Activated CD8-positive, alpha-beta T cell treated with anti-CD3 and anti-CD28 coated beads for 36 hours (primary cell): ENCODE data around the gene PPP3CA. TPM values are rescaled to one million over a fixed set of nuclear protein-coding genes. Genes with fewer than 3 reads are reported as not detected.

Experiments
- ATAC-seq: fragments of 200-7000 bp; cut with Tn5 transposase; one replicate; pipeline ENCODE4 v1.10.0; 2021; ENCODE audit warnings: mild to moderate bottlenecking, moderate library complexity
- CTCF ChIA-PET: fragments of 350-600 bp; sonication (Branson Sonifier 250); formaldehyde crosslinking; loops from one replicate; lab custom pipeline; 2021; ENCODE audit warnings: antibody characterized with exemption; lab: Charles Lee
- POLR2A ChIA-PET: fragments of 350-600 bp; sonication (Branson Sonifier 250); formaldehyde crosslinking; loops from one replicate; lab custom pipeline; 2021; ENCODE audit warnings: antibody characterized with exemption; lab: Charles Lee
- DNase-seq: peaks from one replicate; pipeline ENCODE4 v3.0.0-alpha.2; 2020
- H3K27ac Mint-ChIP-seq: one replicate; pipeline ENCODE4 v1.8.0; 2021; ENCODE audit warnings: mild to moderate bottlenecking, mixed read lengths
- H3K27me3 Mint-ChIP-seq: one replicate; pipeline ENCODE4 v1.8.0; 2021; ENCODE audit warnings: mixed read lengths
- H3K36me3 Mint-ChIP-seq: one replicate; pipeline ENCODE4 v1.8.0; 2021; ENCODE audit warnings: low read depth, mixed read lengths
- H3K4me1 Mint-ChIP-seq: one replicate; pipeline ENCODE4 v1.8.0; 2021; ENCODE audit warnings: low read depth, mixed read lengths
- H3K4me3 Mint-ChIP-seq: one replicate; pipeline ENCODE4 v1.8.0; 2021; ENCODE audit warnings: mild to moderate bottlenecking, moderate library complexity, mixed read lengths
- H3K9me3 Mint-ChIP-seq: one replicate; pipeline ENCODE4 v1.8.0; 2021; ENCODE audit warnings: mixed read lengths
- intact Hi-C: fragments of 100-400 bp; cut with micrococcal nuclease; formaldehyde crosslinking; loops from one replicate; pipeline ENCODE4 v1.10.0; 2022
- total RNA-seq, 2 experiments: library from RNA; stranded (reverse); gene quantifications; one replicate each; pipeline ENCODE4 v1.2.3, GENCODE V29; 2021
- TF ChIP-seq, protein P1 (sequence below): fragments of 200-600 bp; IDR thresholded peaks from one replicate; pipeline ENCODE4 v1.8.0; 2022; ENCODE audit warnings: antibody characterized with exemption, mild to moderate bottlenecking

PPP3CA gene
- total RNA-seq, 2 experiments from 2014 or later, result 11.8 to 12.7 TPM

DNA sequence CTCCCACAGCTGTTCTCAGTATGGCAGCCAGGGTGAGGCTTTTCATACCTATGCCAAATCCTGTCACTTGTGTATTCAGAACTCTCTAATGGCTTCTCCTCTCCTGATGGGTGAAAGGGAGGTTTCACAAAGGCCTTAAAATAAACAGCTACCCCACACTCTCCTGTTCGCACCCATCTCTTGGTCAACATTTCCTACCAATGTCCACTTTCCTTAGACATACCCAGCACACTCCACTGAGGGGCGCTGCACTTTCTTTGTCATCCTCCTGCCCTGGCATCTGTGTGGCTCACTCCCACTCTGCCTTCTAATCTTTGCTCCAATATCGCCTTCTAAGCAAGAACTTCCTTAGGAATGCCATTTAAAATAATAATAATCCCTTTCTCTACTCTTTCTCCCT, 313.3 kb downstream of the PPP3CA start:
- peaks cover 14% of the 10 kb centered on the region for H3K4me1 Mint-ChIP-seq
- H3K9me3 Mint-ChIP-seq, result no peaks in the 10 kb centered on the region
- peaks cover 10% of the 10 kb centered on the region for H3K36me3 Mint-ChIP-seq
- intact Hi-C loops, result no loop called here
- H3K27ac Mint-ChIP-seq, result no peak overlapping the region
- H3K4me3 Mint-ChIP-seq, result no peak overlapping the region
- ATAC-seq (no peak), DNase-seq (no peak)
- TF ChIP-seq, protein P1, sequence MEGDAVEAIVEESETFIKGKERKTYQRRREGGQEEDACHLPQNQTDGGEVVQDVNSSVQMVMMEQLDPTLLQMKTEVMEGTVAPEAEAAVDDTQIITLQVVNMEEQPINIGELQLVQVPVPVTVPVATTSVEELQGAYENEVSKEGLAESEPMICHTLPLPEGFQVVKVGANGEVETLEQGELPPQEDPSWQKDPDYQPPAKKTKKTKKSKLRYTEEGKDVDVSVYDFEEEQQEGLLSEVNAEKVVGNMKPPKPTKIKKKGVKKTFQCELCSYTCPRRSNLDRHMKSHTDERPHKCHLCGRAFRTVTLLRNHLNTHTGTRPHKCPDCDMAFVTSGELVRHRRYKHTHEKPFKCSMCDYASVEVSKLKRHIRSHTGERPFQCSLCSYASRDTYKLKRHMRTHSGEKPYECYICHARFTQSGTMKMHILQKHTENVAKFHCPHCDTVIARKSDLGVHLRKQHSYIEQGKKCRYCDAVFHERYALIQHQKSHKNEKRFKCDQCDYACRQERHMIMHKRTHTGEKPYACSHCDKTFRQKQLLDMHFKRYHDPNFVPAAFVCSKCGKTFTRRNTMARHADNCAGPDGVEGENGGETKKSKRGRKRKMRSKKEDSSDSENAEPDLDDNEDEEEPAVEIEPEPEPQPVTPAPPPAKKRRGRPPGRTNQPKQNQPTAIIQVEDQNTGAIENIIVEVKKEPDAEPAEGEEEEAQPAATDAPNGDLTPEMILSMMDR, result peak; percentile 24
- ChIA-PET CTCF (interaction anchor here (0.7 to 1.7 kb wide), 3 partner anchors 22 to 100 kb away, joined by 3 to 4 read pairs (median 3); no protein-coding TSS in a partner anchor), POLR2A (no interaction called here)
- no peaks in the 10 kb centered on the region for H3K27me3 Mint-ChIP-seq

DNA sequence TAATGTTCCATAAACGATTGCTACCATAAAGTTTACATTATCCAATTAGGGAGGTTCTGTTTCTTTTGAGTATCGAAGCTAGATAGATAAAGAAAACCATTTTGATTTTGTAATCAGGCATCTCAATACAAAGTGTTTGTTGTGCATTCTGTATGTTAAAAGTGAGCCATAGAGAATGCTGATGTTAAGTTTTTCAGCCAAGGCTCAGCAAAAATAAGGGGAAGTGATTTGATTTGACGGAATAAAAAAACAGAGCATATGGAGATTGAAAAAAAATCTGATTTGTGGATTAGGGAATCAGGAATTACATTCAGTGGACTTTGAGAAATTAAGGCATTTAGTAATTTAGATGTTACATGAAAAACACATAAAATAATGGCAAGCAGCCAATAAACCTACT, 314.8 kb downstream of the PPP3CA start:
- Mint-ChIP-seq H3K36me3 (peaks cover 7% of the 10 kb centered on the region), H3K27ac (no peak overlapping the region), H3K4me1 (peaks cover 5% of the 10 kb centered on the region), H3K27me3 (no peaks in the 10 kb centered on the region), H3K9me3 (no peaks in the 10 kb centered on the region), H3K4me3 (no peak overlapping the region)
- TF ChIP-seq, protein P1, result no peak
- intact Hi-C loops, result no loop called here
- ChIA-PET POLR2A (no interaction called here), CTCF (no interaction called here)
- DNase-seq (no peak), ATAC-seq (no peak)

DNA sequence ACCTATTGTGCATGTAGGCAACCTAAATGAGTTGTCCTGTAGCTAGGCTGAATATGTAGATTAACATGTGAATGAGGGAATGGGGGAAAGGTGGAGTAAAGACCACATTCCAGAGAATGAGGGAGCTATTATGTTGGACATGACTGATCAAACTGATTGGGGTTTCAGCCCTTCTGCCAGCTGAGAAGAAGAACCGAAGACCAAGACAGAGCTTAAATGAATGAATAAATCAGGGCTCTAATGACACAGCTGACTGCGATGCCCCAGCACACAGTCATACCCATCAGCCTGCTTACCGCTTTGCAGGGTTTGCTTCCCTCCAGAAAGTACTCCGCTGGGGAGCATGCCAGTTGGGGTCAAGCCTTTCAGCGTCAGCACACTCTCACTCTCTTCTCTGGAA, 315.4 kb downstream of the PPP3CA start:
- H3K9me3 Mint-ChIP-seq, result no peaks in the 10 kb centered on the region
- no peak overlapping the region for H3K4me3 Mint-ChIP-seq
- ChIA-PET POLR2A (no interaction called here), CTCF (no interaction called here)
- ATAC-seq (no peak), DNase-seq (no peak)
- no peaks in the 10 kb centered on the region for H3K27me3 Mint-ChIP-seq
- no peak overlapping the region for H3K27ac Mint-ChIP-seq
- peaks cover 7% of the 10 kb centered on the region for H3K36me3 Mint-ChIP-seq
- peaks cover 5% of the 10 kb centered on the region for H3K4me1 Mint-ChIP-seq
- intact Hi-C loops, result no loop called here
- TF ChIP-seq, protein P1, result no peak

DNA sequence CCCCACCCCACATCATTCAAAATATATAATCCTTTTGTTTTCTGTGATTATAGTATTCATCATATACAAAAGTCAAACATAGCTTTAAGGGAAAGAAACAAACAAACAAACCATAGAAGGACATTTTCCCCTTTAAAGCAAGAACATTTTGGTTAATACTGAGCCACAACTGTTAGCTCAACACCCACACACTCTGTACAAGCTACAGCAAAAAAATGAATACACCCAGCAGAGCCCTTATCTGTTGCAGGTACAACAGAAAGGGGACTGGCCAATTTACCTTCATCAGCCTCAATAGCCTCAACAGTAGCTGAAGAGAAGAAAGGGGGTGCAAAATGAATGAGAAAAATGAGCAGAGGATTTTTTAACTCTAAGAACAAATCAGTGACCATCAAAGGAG, 318.4 kb downstream of the PPP3CA start:
- intact Hi-C loops, result no loop called here
- H3K4me1 Mint-ChIP-seq, result peaks cover 11% of the 10 kb centered on the region
- TF ChIP-seq, protein P1, result no peak
- ChIA-PET POLR2A (no interaction called here), CTCF (no interaction called here)
- no peak overlapping the region for H3K4me3 Mint-ChIP-seq
- H3K27ac Mint-ChIP-seq, result no peak overlapping the region
- H3K27me3 Mint-ChIP-seq, result no peaks in the 10 kb centered on the region
- H3K36me3 Mint-ChIP-seq, result peaks cover 14% of the 10 kb centered on the region
- DNase-seq (no peak), ATAC-seq (no peak)
- no peaks in the 10 kb centered on the region for H3K9me3 Mint-ChIP-seq

DNA sequence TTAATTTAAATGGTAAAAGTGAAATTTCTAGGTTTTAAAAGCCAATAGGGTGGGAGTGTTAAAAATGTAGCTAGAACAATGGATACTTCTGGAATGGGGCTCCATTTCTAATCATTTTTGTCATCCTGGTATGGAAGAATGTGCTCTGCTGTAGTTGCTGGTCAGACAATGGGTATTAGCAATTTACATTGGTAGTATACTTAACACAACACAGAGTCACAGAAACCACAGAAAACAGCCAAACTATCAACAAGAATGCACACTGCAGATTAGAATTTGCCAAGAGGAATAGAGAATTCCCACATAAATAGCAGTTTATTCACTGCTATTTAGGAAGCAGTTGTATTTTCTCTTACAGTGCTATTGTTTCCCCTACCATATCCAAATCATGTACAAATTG, 319.6 kb downstream of the PPP3CA start:
- Mint-ChIP-seq H3K4me1 (peaks cover 15% of the 10 kb centered on the region), H3K4me3 (no peak overlapping the region), H3K27ac (no peak overlapping the region), H3K27me3 (no peaks in the 10 kb centered on the region), H3K36me3 (peaks cover 16% of the 10 kb centered on the region), H3K9me3 (no peaks in the 10 kb centered on the region)
- ATAC-seq (no peak), DNase-seq (no peak)
- CTCF ChIA-PET, result no interaction called here
- intact Hi-C loops, result no loop called here
- TF ChIP-seq, protein P1, result no peak
- POLR2A ChIA-PET, result no interaction called here
